Upper lobe of left lung (tissue), 6 donors: ENCODE data around the gene FOXN3. TPM values are rescaled to one million over a fixed set of nuclear protein-coding genes. Genes with fewer than 3 reads are reported as not detected.

ENCODE experiments used
- ATAC-seq, 2 donors: fragments of 200-7000 bp; cut with Tn5 transposase; one replicate each; pipeline ENCODE4 v1.9.1; 2022; ENCODE audit warnings: mild to moderate bottlenecking in 2 of 2, moderate library complexity in 2 of 2; ENCODE audit not compliant: low FRiP score in 2 of 2
- DNase-seq, 2 donors: peaks; one replicate each; pipeline ENCODE4 v3.0.0-alpha.2; 2019 to 2020
- H3K27ac ChIP-seq, 4 donors: fragments of 200-600 bp; sonication (generic); one replicate each; pipeline ENCODE4 v1.5.1; 2016 to 2019
- H3K27me3 ChIP-seq, 4 donors: fragments of 200-600 bp; sonication (generic); one replicate each; pipeline ENCODE4 v1.5.1; 2017 to 2019
- H3K36me3 ChIP-seq, 4 donors: fragments of 200-600 bp; sonication (generic); one replicate each; pipeline ENCODE4 v1.5.1; 2016 to 2019
- H3K4me1 ChIP-seq, 4 donors: fragments of 200-600 bp; sonication (generic); one replicate each; pipeline ENCODE4 v1.5.1; 2018 to 2019
- H3K4me3 ChIP-seq, 4 donors: fragments of 200-600 bp; sonication (generic); one replicate each; pipeline ENCODE4 v1.5.1; 2017 to 2019; ENCODE audit warnings: mild to moderate bottlenecking in 2 of 4, moderate library complexity in 1 of 4
- H3K9me3 ChIP-seq, 4 donors: fragments of 200-600 bp; sonication (generic); one replicate each; pipeline ENCODE4 v1.5.1; 2018 to 2019
- CTCF ChIP-seq, 6 experiments: fragments of 450-650 bp in 4 of 6; fragments of 200-600 bp in 2 of 6; sonication (generic) in 2 of 6; IDR thresholded peaks; one replicate each; pipeline ENCODE4 v1.5.1; 2016 to 2019; ENCODE audit warnings: antibody characterized with exemption in 6 of 6
- EP300 ChIP-seq, 4 donors: sonication (generic); formaldehyde crosslinking; IDR thresholded peaks; one replicate each; pipeline ENCODE4 v1.5.1; 2017; ENCODE audit warnings: antibody characterized with exemption in 4 of 4, control low read depth in 2 of 4
- POLR2A ChIP-seq, 4 donors: fragments of 450-650 bp; IDR thresholded peaks; one replicate each; pipeline ENCODE4 v1.5.1; 2016 to 2017; ENCODE audit warnings: antibody characterized with exemption in 4 of 4, mild to moderate bottlenecking in 2 of 4
- POLR2AphosphoS5 ChIP-seq, 2 donors: sonication (generic); formaldehyde crosslinking; IDR thresholded peaks; one replicate each; pipeline ENCODE4 v1.5.1; 2017; ENCODE audit warnings: antibody characterized with exemption in 2 of 2
- WGBS, 2 donors: methylation state at CpG; one replicate each; pipeline ENCODE4 v1.1.5; 2017 to 2018; 5-methylcytosine and 5-hydroxymethylcytosine counted together
- total RNA-seq, 6 donors: library from RNA; depleted of rRNA in 4 of 6; stranded (reverse); fragments of >200 nt in 4 of 6; gene quantifications; one replicate each; pipeline versions ENCODE4 v1.1.0 to v1.2.1, GENCODE V29; 2016 to 2021
- donor health status: DM: no; HTN: no; CAD: no; lungs with moderate emphysema.
- donor health status: DM: no; HTN: yes; CAD: no; lungs with severe emphysema.

FOXN3 gene
- total RNA-seq, 6 donors from 2014 or later: 63.4 to 115 (median 77.2) TPM

GRCh38 chr14:89315493-89316470 lies 101.3 kb downstream of the FOXN3 start:
- Histone ChIP-seq H3K9me3 (no peaks in the 10 kb centered on the region), H3K27ac (no peak overlapping the region), H3K36me3 (no peaks in the 10 kb centered on the region), H3K4me1 (peaks cover 0 to 6% (median 5%) of the 10 kb centered on the region in 4 donors), H3K27me3 (no peaks in the 10 kb centered on the region), H3K4me3 (no peak overlapping the region)
- TF ChIP-seq EP300 (IDR thresholded peaks at IDR 0.05) (no peak), POLR2A (IDR thresholded peaks at IDR 0.05) (no peak)
- ATAC-seq: peak in 1 of 2 donors; percentile 29
- WGBS, 2 donors: 86 to 89% methylated on average over 10 of the region's 10 CpGs
- DNase-seq: no peak

GRCh38 chr14:89314274-89314673 lies 102.8 kb downstream of the FOXN3 start:
- no peak overlapping the region for H3K27ac ChIP-seq
- WGBS, 2 donors: 96 to 98% methylated on average over 2 of the region's 2 CpGs
- no peaks in the 10 kb centered on the region for H3K9me3 ChIP-seq
- ATAC-seq (no peak), DNase-seq (no peak)
- peaks cover 0 to 6% (median 5%) of the 10 kb centered on the region in 4 donors for H3K4me1 ChIP-seq
- no peaks in the 10 kb centered on the region for H3K27me3 ChIP-seq
- no peak overlapping the region for H3K4me3 ChIP-seq
- no peaks in the 10 kb centered on the region for H3K36me3 ChIP-seq
- TF ChIP-seq POLR2AphosphoS5 (IDR thresholded peaks at IDR 0.05) (no peak), POLR2A (IDR thresholded peaks at IDR 0.05) (no peak), EP300 (IDR thresholded peaks at IDR 0.05) (no peak), CTCF (IDR thresholded peaks at IDR 0.05) (no peak)

- WGBS, 2 donors: 96 to 97% methylated on average over 5 of the region's 5 CpGs
These were observed 104.1 kb downstream of the FOXN3 start for GRCh38 chr14:89312932-89313331.

GRCh38 chr14:89310211-89310610 lies 106.8 kb downstream of the FOXN3 start:
- 85 to 90% methylated on average over 9 of the region's 9 CpGs for WGBS, 2 donors

More at GRCh38 chr14:89312932-89313331, 104.1 kb downstream of the FOXN3 start:
- H3K27ac ChIP-seq: no peak overlapping the region
- no peaks in the 10 kb centered on the region for H3K36me3 ChIP-seq
- peaks cover 5 to 14% (median 7%) of the 10 kb centered on the region in 4 donors for H3K4me1 ChIP-seq
- H3K27me3 ChIP-seq: no peaks in the 10 kb centered on the region
- ATAC-seq (no peak), DNase-seq (no peak)
- TF ChIP-seq EP300 (IDR thresholded peaks at IDR 0.05) (no peak), POLR2AphosphoS5 (IDR thresholded peaks at IDR 0.05) (no peak), CTCF (IDR thresholded peaks at IDR 0.05) (no peak), POLR2A (IDR thresholded peaks at IDR 0.05) (no peak)
- H3K4me3 ChIP-seq: no peak overlapping the region
- H3K9me3 ChIP-seq: no peaks in the 10 kb centered on the region

More at GRCh38 chr14:89310211-89310610, 106.8 kb downstream of the FOXN3 start:
- H3K36me3 ChIP-seq: no peaks in the 10 kb centered on the region
- no peak for ATAC-seq
- H3K27me3 ChIP-seq: no peaks in the 10 kb centered on the region
- no peak for TF ChIP-seq POLR2AphosphoS5 (IDR thresholded peaks at IDR 0.05)
- TF ChIP-seq EP300 (IDR thresholded peaks at IDR 0.05): no peak
- TF ChIP-seq POLR2A (IDR thresholded peaks at IDR 0.05): no peak
- no peak for TF ChIP-seq CTCF (IDR thresholded peaks at IDR 0.05)
- DNase-seq: no peak
- no peaks in the 10 kb centered on the region for H3K9me3 ChIP-seq
- H3K4me1 ChIP-seq: peaks cover 9 to 24% (median 12%) of the 10 kb centered on the region in 4 donors
- no peak overlapping the region for H3K4me3 ChIP-seq
- H3K27ac ChIP-seq: no peak overlapping the region
